CD1c-positive myeloid dendritic cell (primary cell): ENCODE results near the gene PDXDC1.
"Not testable (repeated sequence)": the region's sequence is repeated elsewhere in the genome, so short reads cannot be mapped to it uniquely, and the experiment has no call there.

Source experiments
- DNase-seq: peaks from one replicate; pipeline ENCODE4 v3.0.0-alpha.2; 2016; ENCODE audit errors: extremely low spot score

PDXDC1 gene

GRCh38 chr16:14971621-14972228, 3.1 kb upstream of the PDXDC1 start:
- DNase-seq, result not testable (repeated sequence)

GRCh38 chr16:14973785-14974322, 972 bp upstream of the PDXDC1 start:
- DNase-seq, result not testable (repeated sequence)

- DNase-seq, result peak; percentile 76
Measured at GRCh38 chr16:14974331-14974655, 533 bp upstream of the PDXDC1 start.

GRCh38 chr16:14975418-14976194, 780 bp downstream of the PDXDC1 start:
- DNase-seq, result peak; percentile 51

DNA sequence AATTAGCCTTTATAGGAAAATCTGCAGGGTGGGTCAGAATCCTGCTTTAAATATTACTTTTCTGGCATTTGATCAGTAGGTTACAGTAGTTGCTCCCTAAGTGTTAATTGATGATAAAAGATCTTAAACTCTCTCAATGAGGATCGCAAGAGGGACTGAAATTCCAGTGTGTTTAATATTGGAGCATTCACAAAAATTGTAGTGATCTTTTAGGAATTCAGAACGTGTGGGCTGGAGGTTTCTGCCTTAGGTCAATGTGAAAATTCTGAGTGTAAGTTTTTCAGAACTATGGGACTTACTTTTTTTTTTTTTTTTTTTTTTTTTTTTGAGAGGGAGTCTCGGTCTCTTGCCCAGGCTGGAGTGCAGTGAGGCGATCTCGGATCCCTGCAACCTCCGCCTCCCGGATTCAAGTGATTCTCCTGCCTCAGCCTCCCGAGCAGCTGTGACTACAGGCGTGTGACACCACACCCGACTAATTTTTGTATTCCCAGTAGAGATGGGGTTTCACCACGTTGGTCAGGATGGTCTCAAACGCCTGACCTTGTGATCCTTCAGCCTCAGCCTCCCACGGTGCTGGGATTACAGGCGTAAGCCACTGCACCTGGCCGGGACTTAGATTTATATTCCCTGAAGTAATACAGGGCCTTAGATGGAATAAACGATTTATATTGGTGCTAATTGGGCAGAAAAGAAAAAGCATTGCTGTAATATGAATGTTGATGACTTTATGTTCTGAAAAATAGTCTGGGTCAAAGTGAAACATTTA, 2.3 kb downstream of the PDXDC1 start:
- not testable (repeated sequence) for DNase-seq

DNA sequence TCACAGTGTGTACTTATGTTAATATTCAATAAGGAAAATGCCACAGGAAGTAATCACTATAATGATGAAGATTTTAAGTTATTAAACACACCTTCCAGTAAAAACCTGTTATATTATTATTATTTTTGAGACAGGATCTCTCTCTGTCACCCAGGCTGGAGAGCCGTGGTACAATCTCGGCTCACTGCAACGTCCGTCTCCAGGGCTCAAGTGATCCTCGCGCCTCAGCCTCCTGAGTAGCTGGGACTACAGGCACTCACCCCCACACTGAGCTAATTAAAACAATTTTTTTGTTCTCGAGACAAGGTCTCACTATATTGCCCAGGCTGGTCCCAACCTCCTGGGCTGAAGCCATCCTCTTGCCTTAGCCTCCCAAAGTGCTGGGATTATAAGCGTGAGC, 3.5 kb downstream of the PDXDC1 start:
- not testable (repeated sequence) for DNase-seq

- not testable (repeated sequence) for DNase-seq
Measured at GRCh38 chr16:14978908-14979307, 4.1 kb downstream of the PDXDC1 start.

DNA sequence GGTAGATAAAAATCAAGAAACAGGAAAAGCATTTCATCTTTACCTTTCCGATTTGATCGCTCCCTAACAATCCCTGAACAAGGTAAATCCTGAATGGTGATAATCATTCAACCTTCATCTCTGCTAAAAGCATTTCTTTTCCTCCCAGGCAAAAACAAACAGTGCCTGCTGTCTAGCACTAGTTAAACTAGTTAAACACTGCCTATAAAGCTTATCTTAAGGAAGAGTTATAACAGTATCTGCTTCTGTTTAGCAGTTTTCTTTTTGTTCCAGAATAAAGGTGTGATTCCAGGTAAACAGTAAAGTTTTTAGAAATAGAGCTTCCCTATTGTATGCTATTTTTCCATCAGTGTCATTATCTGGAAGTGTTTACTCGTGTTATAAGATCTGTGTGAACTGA, 6.4 kb downstream of the PDXDC1 start:
- not testable (repeated sequence) for DNase-seq

- DNase-seq, result not testable (repeated sequence)
Measured at GRCh38 chr16:14982521-14982920, 7.7 kb downstream of the PDXDC1 start.

DNA sequence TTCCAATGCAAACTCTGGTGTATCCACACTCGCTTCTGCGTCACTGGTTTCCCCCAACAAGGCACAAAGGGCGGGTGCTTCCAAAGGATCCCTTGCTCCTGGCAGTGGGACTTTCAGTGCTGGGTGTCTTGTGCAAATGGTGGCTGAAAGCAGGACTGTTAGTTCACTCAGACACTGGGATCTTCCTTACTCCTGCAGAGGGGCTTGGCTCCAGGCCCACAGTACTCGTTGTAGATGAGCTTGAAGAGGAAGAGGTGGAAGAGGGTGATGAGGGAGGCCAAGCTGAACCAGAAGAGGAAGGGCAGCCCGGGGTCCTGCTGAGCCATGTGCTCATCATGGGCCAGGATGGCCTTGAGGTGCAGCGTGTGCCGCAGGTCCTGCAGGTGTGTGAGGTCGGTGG, 13.3 kb downstream of the PDXDC1 start:
- not testable (repeated sequence) for DNase-seq

- not testable (repeated sequence) for DNase-seq
Measured at GRCh38 chr16:14988661-14989191, 13.9 kb downstream of the PDXDC1 start.

- DNase-seq, result not testable (repeated sequence)
Measured at GRCh38 chr16:14989291-14990281, 14.8 kb downstream of the PDXDC1 start.

DNA sequence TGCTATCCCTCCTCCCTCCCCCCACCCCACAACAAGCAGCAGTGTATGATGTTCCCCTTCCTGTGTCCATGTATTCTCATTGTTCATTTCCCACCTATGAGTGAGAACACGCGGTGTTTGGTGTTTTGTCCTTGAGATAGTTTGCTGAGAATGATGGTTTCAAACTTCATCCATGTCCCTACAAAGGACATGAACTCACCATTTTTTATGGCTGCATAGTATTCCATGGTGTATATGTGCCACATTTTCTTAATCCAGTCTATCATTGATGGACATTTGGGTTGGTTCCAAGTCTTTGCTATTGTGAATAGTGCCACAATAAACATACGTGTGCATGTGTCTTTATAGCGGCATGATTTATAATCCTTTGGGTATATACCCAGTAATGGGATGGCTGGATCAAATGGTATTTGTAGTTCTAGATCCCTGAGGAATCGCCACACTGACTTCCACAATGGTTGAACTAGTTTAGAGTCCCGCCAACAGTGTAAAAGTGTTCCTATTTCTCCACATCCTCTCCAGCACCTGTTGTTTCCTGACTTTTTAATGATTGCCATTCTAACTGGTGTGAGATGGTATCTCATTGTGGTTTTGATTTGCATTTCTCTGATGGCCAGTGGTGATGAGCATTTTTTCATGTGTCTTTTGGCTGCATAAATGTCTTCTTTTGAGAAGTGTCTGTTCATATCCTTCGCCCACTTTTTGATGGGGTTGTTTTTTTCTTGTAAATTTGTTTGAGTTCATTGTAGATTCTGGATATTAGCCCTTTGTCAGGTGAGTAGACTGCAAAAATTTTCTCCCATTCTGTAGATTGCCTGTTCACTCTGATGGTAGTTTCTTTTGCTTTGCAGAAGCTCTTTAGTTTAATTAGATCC, 18.7 kb downstream of the PDXDC1 start:
- not testable (repeated sequence) for DNase-seq

GRCh38 chr16:14996702-14997101, 21.9 kb downstream of the PDXDC1 start:
- DNase-seq, result not testable (repeated sequence)

DNA sequence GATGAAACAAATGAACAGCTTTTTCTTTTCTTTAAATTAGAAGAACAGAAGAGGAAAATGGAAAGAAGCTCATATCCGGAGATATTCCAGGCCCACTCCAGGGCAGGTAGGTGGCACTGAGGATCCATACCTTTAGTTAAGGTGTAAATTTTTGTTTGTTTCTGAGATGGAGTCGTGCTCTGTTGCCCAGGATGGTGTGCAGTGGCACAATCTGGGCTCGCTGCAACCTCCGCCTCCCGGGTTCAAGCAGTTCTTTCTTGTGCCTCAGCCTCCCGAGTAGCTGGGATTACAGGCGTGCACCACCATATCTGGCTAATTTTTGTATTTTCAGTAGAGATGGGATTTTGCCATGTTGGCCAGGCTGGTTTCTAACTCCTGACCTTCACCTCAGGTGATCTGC, 23.5 kb downstream of the PDXDC1 start:
- DNase-seq, result not testable (repeated sequence)

DNA sequence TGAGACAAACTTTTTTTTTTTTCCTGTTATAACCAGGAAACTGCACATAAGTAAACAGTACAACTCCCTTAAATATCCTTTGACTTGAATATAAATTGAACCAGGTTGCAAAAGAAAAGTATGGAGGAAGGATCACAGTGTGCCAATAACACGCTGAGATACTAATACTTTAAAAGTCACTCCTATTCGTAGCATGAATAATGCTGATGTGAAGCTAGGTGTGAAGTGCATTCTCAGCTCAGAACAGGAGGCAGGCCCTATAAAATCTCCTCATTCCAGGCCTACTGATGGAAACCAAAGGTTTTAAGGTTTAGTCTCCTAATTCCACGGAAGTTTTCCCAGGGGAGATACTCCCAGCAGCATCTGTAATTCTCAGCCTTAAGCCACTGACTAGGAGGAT, 25.0 kb downstream of the PDXDC1 start:
- DNase-seq, result not testable (repeated sequence)

DNA sequence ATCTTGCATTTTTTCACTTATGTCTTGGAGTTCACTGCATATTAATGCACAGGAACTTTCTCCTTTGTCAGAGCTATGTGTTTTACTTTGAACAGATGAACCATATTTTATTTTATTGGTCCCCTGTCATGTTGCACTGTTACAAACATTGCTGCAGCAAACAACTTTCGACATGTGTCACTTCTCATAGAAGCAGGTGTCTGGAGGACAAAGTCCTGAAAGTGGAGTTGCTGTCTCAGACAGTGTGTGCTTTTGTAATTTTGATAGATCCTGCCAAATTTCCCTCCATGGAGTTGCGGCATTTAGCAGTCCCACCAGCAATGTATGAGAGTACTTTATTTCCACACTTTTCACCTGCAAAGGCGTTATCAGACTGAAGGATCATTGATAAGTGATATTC, 27.6 kb downstream of the PDXDC1 start:
- DNase-seq, result not testable (repeated sequence)

DNA sequence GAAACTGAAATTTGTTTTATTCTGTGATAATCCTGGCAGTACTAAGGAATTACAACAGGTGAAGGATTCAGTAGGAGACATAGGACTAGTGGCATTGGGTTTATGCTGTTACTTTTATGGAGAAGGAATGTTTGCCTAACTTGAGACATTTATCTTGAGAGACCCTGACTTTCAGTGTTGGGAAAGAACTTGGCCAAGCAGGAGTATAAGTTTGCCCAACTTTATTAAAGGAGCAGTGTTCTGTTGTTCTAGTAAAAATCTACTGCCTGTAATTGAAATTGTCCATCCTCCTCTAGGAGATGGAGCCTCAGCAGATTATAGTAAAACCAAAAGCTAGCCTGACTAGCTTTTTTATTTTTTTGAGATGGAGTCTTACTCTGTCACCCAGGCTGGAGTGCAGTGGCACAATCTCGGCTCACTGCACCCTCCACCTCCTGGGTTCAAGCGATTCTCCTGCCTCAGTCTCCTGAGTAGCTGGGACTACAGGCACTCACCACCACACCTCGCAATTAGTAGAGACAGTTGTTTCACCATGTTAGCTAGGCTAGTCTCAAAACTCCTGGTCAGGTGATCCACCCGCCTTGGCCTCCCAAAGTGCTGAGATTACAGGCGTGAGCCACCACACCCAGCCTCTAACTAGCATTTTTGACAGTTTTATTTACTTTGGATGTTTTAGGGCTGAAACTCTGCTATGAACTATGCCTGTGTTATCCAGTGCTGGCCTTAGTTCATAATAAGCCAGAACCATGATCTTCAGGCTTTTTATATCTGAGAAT, 30.7 kb downstream of the PDXDC1 start:
- DNase-seq, result not testable (repeated sequence)

- DNase-seq, result not testable (repeated sequence)
Measured at GRCh38 chr16:15008647-15009046, 33.8 kb downstream of the PDXDC1 start.
